Gastrocnemius medialis (tissue), 4 donors: Measurements from ENCODE around the gene TRIM67.

Source experiments
- CTCF ChIP-seq, 5 experiments: fragments of 450-650 bp in 3 of 5; fragments of 200-600 bp in 2 of 5; sonication (generic) in 2 of 5; IDR thresholded peaks in 4 of 5; conservative IDR thresholded peaks in 1 of 5; 1 replicate in 4 of 5; 2 replicates in 1 of 5; pipeline ENCODE4 v1.5.1; 2016 to 2019; ENCODE audit warnings: antibody characterized with exemption in 5 of 5, mild to moderate bottlenecking in 3 of 5, moderate library complexity in 3 of 5
- POLR2A ChIP-seq, 2 donors: fragments of 450-650 bp; IDR thresholded peaks; one replicate each; pipeline ENCODE4 v1.6.1; 2017; ENCODE audit warnings: antibody characterized with exemption in 2 of 2, mild to moderate bottlenecking in 2 of 2, moderate library complexity in 2 of 2

DNA sequence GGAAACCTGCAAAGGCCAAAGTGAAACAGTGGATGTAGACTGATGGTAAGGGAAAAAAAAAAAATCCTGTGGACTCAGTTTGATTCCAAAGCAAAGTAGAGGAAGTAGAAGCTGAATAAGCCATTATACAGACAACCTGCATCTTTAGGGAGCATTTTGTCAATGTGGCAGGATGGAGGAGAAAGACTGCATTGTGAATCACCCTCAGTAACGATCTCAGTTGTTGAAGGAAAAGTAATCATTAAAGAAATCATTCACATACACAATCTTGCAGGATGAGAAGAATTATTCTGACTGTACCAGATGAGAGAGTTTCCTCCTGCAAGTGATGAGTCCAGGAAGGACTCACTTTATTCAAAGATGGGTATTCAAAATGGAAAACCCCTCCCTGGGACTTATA lies 45.1 kb upstream of the TRIM67 start:
- TF ChIP-seq CTCF (IDR thresholded peaks at IDR 0.05 in 4 of 5, conservative IDR thresholded peaks at IDR 0.05 in 1 of 5), result no peak
- no peak for TF ChIP-seq POLR2A (IDR thresholded peaks at IDR 0.05)
